ENCODE measurements around the gene OPHN1. TPM values are rescaled to one million over a fixed set of nuclear protein-coding genes. Genes with fewer than 3 reads are reported as not detected.

The OPHN1 gene
- total RNA-seq, 2 experiments from 2014 or later: not detected

- H3K27me3 Mint-ChIP-seq: no peaks in the 10 kb centered on the region
- no peak overlapping the region for H3K27ac Mint-ChIP-seq
These were observed 318.6 kb downstream of the OPHN1 start for GRCh38 chrX:68114573-68115129.

GRCh38 chrX:68113837-68114572, 319.3 kb downstream of the OPHN1 start:
- H3K27me3 ChIP-seq (ENCODE audit: control insufficient read depth in 1 of 2, insufficient read depth in 2 of 2, low read length in 2 of 2): no peaks in the 10 kb centered on the region
- H3K4me1 Mint-ChIP-seq (ENCODE audit: low read depth): no peaks in the 10 kb centered on the region
- H3K36me3 Mint-ChIP-seq (ENCODE audit: low read depth): no peaks in the 10 kb centered on the region
- no peak overlapping the region for H3K4me3 Mint-ChIP-seq
- no peaks in the 10 kb centered on the region for H3K27me3 Mint-ChIP-seq
- ATAC-seq (ENCODE audit: poor library complexity): no peak
- ChIA-PET POLR2A (no interaction called here), CTCF (interaction anchor here (0.9 kb wide), 1 partner anchor 29 kb away, joined by 3 read pairs; no protein-coding TSS in a partner anchor)
- H3K27ac ChIP-seq (ENCODE audit: low read depth in 1 of 2, low read length in 2 of 2): no peak overlapping the region
- H3K4me1 ChIP-seq (ENCODE audit: insufficient read depth, low read length): no peaks in the 10 kb centered on the region
- intact Hi-C loops (cut with DNase I, micrococcal nuclease): no loop called here
- no peaks in the 10 kb centered on the region for H3K36me3 ChIP-seq (ENCODE audit: insufficient read depth, low read length)
- no peak overlapping the region for H3K4me3 ChIP-seq (ENCODE audit: low read length)
- no peak for TF ChIP-seq CTCF (IDR thresholded peaks at IDR 0.05)
- no peaks in the 10 kb centered on the region for H3K9me3 ChIP-seq (ENCODE audit: control insufficient read depth in 1 of 2, insufficient read depth in 1 of 2, low read length in 2 of 2)
- DNase-seq: no peak
- H3K9me3 Mint-ChIP-seq: no peaks in the 10 kb centered on the region
- H3K27ac Mint-ChIP-seq: no peak overlapping the region

More at GRCh38 chrX:68114573-68115129, 318.6 kb downstream of the OPHN1 start:
- no peaks in the 10 kb centered on the region for H3K9me3 ChIP-seq (ENCODE audit: control insufficient read depth in 1 of 2, insufficient read depth in 1 of 2, low read length in 2 of 2)
- intact Hi-C loops (cut with DNase I, micrococcal nuclease): no loop called here
- H3K27ac ChIP-seq (ENCODE audit: low read depth in 1 of 2, low read length in 2 of 2): no peak overlapping the region
- ChIA-PET CTCF (interaction anchor here (0.9 kb wide), 1 partner anchor 28 kb away, joined by 3 read pairs; no protein-coding TSS in a partner anchor), POLR2A (no interaction called here)
- no peaks in the 10 kb centered on the region for H3K4me1 ChIP-seq (ENCODE audit: insufficient read depth, low read length)
- no peaks in the 10 kb centered on the region for H3K4me1 Mint-ChIP-seq (ENCODE audit: low read depth)
- H3K4me3 Mint-ChIP-seq: no peak overlapping the region
- no peak overlapping the region for H3K4me3 ChIP-seq (ENCODE audit: low read length)
- TF ChIP-seq CTCF (IDR thresholded peaks at IDR 0.05): no peak
- no peaks in the 10 kb centered on the region for H3K36me3 ChIP-seq (ENCODE audit: insufficient read depth, low read length)
- no peak for ATAC-seq (ENCODE audit: poor library complexity)
- H3K36me3 Mint-ChIP-seq (ENCODE audit: low read depth): no peaks in the 10 kb centered on the region
- no peaks in the 10 kb centered on the region for H3K9me3 Mint-ChIP-seq
- no peaks in the 10 kb centered on the region for H3K27me3 ChIP-seq (ENCODE audit: control insufficient read depth in 1 of 2, insufficient read depth in 2 of 2, low read length in 2 of 2)
- DNase-seq: peak in 2 of 14 experiments; percentile 2 to 8

- Mint-ChIP-seq H3K27ac (no peak overlapping the region), H3K36me3 (ENCODE audit: low read depth) (no peaks in the 10 kb centered on the region), H3K9me3 (no peaks in the 10 kb centered on the region), H3K27me3 (no peaks in the 10 kb centered on the region), H3K4me3 (no peak overlapping the region), H3K4me1 (ENCODE audit: low read depth) (no peaks in the 10 kb centered on the region)
- Histone ChIP-seq H3K4me3 (ENCODE audit: low read length) (no peak overlapping the region), H3K27ac (ENCODE audit: low read depth in 1 of 2, low read length in 2 of 2) (no peak overlapping the region), H3K36me3 (ENCODE audit: insufficient read depth, low read length) (no peaks in the 10 kb centered on the region), H3K9me3 (ENCODE audit: control insufficient read depth in 1 of 2, insufficient read depth in 1 of 2, low read length in 2 of 2) (no peaks in the 10 kb centered on the region), H3K4me1 (ENCODE audit: insufficient read depth, low read length) (no peaks in the 10 kb centered on the region), H3K27me3 (ENCODE audit: control insufficient read depth in 1 of 2, insufficient read depth in 2 of 2, low read length in 2 of 2) (no peaks in the 10 kb centered on the region)
- ChIA-PET CTCF (no interaction called here), POLR2A (no interaction called here)
- TF ChIP-seq CTCF (IDR thresholded peaks at IDR 0.05): no peak
- intact Hi-C loops (cut with DNase I, micrococcal nuclease): no loop called here
- DNase-seq: no peak
- ATAC-seq (ENCODE audit: poor library complexity): no peak
These were observed 321.0 kb downstream of the OPHN1 start for GRCh38 chrX:68112321-68112720.
